SK-N-SH (cell line): Measurements from ENCODE around the gene C8A.

ENCODE experiments used
- CTCF ChIP-seq: fragments of 200-600 bp; sonication (generic); IDR thresholded peaks from 2 replicates; pipeline ENCODE4 v1.6.1; 2017; ENCODE audit warnings: antibody characterized with exemption, mild to moderate bottlenecking, moderate library complexity
- EZH2phosphoT487 ChIP-seq: fragments of 200-600 bp; sonication (generic); IDR thresholded peaks from 2 replicates; pipeline ENCODE4 v1.6.1; 2017; ENCODE audit warnings: low read depth, mixed run types, mild to moderate bottlenecking, antibody characterized with exemption, moderate library complexity, borderline replicate concordance
- GATA2 ChIP-seq: sonication (generic); formaldehyde crosslinking; IDR thresholded peaks from 2 replicates; pipeline ENCODE4 v1.5.0; 2020; ENCODE audit warnings: mild to moderate bottlenecking, missing genetic modification reagents
- JUND ChIP-seq: IDR thresholded peaks from 2 replicates; pipeline ENCODE4 v1.4.0; 2012
- MAX ChIP-seq: IDR thresholded peaks from 2 replicates; pipeline ENCODE4 v1.4.0; 2012; ENCODE audit warnings: low read depth
- POLR2AphosphoS5 ChIP-seq: IDR thresholded peaks from 2 replicates; pipeline ENCODE4 v1.6.1; 2012; ENCODE audit warnings: low read depth, low read length
- YY1 ChIP-seq: IDR thresholded peaks from 2 replicates; pipeline ENCODE4 v1.4.0; 2012; ENCODE audit warnings: low read depth, mild to moderate bottlenecking
- TF ChIP-seq, protein P1 (sequence below): IDR thresholded peaks from 2 replicates; pipeline ENCODE4 v1.6.1; 2012; ENCODE audit warnings: mild to moderate bottlenecking, low read depth, low read length, moderate library complexity
- TF ChIP-seq, protein P2 (sequence below): fragments of 150-350 bp; IDR thresholded peaks from 2 replicates; pipeline ENCODE4 v1.6.1; 2016; ENCODE audit warnings: mild to moderate bottlenecking, low read depth, low read length

DNA sequence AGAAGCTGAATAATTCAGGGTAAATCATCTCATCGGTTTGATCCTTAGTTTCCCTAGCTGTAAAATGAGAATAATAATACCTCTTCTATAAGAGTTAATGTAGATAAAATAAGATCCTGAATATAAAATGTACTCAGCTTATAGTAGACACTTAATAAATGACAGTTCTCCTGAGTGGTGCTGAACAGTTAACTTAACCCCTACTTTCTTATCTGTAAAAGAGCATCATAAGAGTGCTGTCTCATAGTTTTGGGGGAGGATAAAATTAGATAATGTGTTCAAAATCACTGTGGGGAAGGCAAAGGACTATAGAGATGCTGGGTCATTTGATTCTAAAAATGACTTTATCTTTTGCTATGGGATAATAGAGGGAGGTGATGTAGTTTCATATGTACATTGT is 593 bp downstream of the C8A start:
- TF ChIP-seq POLR2AphosphoS5 (no peak), MAX (no peak), CTCF (no peak), EZH2phosphoT487 (no peak), YY1 (no peak), JUND (no peak), GATA2 (CRISPR knock-in tag) (no peak)
- TF ChIP-seq, protein P1, sequence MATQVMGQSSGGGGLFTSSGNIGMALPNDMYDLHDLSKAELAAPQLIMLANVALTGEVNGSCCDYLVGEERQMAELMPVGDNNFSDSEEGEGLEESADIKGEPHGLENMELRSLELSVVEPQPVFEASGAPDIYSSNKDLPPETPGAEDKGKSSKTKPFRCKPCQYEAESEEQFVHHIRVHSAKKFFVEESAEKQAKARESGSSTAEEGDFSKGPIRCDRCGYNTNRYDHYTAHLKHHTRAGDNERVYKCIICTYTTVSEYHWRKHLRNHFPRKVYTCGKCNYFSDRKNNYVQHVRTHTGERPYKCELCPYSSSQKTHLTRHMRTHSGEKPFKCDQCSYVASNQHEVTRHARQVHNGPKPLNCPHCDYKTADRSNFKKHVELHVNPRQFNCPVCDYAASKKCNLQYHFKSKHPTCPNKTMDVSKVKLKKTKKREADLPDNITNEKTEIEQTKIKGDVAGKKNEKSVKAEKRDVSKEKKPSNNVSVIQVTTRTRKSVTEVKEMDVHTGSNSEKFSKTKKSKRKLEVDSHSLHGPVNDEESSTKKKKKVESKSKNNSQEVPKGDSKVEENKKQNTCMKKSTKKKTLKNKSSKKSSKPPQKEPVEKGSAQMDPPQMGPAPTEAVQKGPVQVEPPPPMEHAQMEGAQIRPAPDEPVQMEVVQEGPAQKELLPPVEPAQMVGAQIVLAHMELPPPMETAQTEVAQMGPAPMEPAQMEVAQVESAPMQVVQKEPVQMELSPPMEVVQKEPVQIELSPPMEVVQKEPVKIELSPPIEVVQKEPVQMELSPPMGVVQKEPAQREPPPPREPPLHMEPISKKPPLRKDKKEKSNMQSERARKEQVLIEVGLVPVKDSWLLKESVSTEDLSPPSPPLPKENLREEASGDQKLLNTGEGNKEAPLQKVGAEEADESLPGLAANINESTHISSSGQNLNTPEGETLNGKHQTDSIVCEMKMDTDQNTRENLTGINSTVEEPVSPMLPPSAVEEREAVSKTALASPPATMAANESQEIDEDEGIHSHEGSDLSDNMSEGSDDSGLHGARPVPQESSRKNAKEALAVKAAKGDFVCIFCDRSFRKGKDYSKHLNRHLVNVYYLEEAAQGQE, result no peak
- TF ChIP-seq, protein P2, sequence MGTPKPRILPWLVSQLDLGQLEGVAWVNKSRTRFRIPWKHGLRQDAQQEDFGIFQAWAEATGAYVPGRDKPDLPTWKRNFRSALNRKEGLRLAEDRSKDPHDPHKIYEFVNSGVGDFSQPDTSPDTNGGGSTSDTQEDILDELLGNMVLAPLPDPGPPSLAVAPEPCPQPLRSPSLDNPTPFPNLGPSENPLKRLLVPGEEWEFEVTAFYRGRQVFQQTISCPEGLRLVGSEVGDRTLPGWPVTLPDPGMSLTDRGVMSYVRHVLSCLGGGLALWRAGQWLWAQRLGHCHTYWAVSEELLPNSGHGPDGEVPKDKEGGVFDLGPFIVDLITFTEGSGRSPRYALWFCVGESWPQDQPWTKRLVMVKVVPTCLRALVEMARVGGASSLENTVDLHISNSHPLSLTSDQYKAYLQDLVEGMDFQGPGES, result no peak
